SK-N-MC (cell line): Measurements from ENCODE around the gene RGP1.

ENCODE experiments used
- EZH2 ChIP-seq: fragments of 200-600 bp; sonication (generic); IDR thresholded peaks from one replicate; pipeline ENCODE4 v1.6.1; 2017; ENCODE audit warnings: antibody characterized with exemption
- FOXP2 ChIP-seq: optimal IDR thresholded peaks from 2 replicates; pipeline ENCODE3; 2011; ENCODE audit warnings: mild to moderate bottlenecking, moderate library complexity; ENCODE audit not compliant: insufficient read depth; ENCODE audit errors: extremely low read length, control extremely low read depth
- POLR2AphosphoS5 ChIP-seq: IDR thresholded peaks from 2 replicates; pipeline ENCODE4 v1.6.1; 2012; ENCODE audit warnings: mild to moderate bottlenecking, low read depth, low read length, borderline replicate concordance

DNA sequence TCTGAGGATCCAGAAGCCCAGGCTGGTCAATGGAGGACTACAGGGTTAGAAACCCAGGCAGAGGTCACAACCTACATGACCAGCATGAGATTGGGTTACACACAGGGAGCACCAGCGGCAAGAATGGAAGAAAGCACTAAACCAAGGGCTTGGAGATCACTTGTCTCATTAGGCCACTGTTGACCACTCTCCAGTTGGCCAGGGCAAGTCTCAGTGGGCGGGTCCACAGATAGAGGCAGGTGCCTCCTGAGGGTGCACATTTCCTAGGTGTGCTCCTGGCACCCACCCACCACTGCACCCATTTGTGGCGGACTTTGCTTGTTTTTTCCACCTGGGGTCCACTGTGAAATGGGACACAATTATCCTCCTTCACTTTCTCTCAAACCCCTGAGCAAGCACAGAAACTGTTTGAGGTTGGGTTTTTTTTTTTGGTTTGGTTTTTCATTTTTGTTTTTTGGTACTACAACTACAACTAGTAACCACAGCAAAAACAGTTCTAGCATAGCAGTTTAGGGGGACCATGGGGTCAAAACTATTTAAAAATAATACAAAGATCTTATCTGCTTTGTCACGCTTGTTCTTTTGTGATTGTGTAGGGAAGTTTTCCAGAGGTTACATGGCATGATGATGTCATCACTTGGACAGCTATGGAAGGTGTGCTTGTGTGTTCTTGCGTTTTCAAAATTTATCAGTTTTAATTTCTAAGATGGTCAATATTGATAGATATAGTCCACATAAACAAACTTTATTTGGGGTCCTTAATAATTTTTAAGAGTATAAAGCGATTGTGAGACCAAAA is 48.4 kb downstream of the RGP1 start:
- TF ChIP-seq EZH2 (no peak), POLR2AphosphoS5 (no peak), FOXP2 (no peak)
